ENCODE data around the gene SND1. TPM values are rescaled to one million over a fixed set of nuclear protein-coding genes. Genes with fewer than 3 reads are reported as not detected.

Gene SND1
- total and polyA plus RNA-seq, 4 donors = 50.3 to 150 (median 105) TPM

- Histone ChIP-seq H3K36me3 (ENCODE audit: control insufficient read depth in 1 of 2, insufficient read depth in 2 of 2, low read length in 1 of 2) (peaks cover 0 to 11% of the 10 kb centered on the region in 2 donors), H3K9me3 (ENCODE audit: control insufficient read depth, low read length) (no peaks in the 10 kb centered on the region), H3K4me1 (ENCODE audit: control insufficient read depth in 1 of 2, insufficient read depth in 2 of 2, low read length in 2 of 2) (no peaks in the 10 kb centered on the region), H3K4me3 (ENCODE audit: low read length in 2 of 2) (no peak overlapping the region), H3K27me3 (ENCODE audit: control insufficient read depth in 1 of 2, insufficient read depth in 2 of 2, low read length in 1 of 2) (no peaks in the 10 kb centered on the region), H3K27ac (ENCODE audit: low read depth in 1 of 2, low read length in 2 of 2) (no peak overlapping the region)
- ATAC-seq (ENCODE audit: low FRiP score) (no peak), DNase-seq (no peak)
- WGBS, 2 donors = 89 to 91% methylated on average over 11 of the region's 11 CpGs
- intact Hi-C loops (cut with DNase I) = no loop called here
Measured at GRCh38 chr7:128081351-128081750, 429.4 kb downstream of the SND1 start.

- no peaks in the 10 kb centered on the region for H3K27me3 ChIP-seq (ENCODE audit: control insufficient read depth in 1 of 2, insufficient read depth in 2 of 2, low read length in 1 of 2)
- DNase-seq (no peak), ATAC-seq (ENCODE audit: low FRiP score) (no peak)
- intact Hi-C loops (cut with DNase I) = no loop called here
- H3K27ac ChIP-seq (ENCODE audit: low read depth in 1 of 2, low read length in 2 of 2) = no peak overlapping the region
- H3K9me3 ChIP-seq (ENCODE audit: control insufficient read depth, low read length) = no peaks in the 10 kb centered on the region
- H3K4me1 ChIP-seq (ENCODE audit: control insufficient read depth in 1 of 2, insufficient read depth in 2 of 2, low read length in 2 of 2) = no peaks in the 10 kb centered on the region
- peaks cover 0 to 11% of the 10 kb centered on the region in 2 donors for H3K36me3 ChIP-seq (ENCODE audit: control insufficient read depth in 1 of 2, insufficient read depth in 2 of 2, low read length in 1 of 2)
- 86% methylated on average over 8 of the region's 8 CpGs for WGBS, 2 donors
- no peak overlapping the region for H3K4me3 ChIP-seq (ENCODE audit: low read length in 2 of 2)
Measured at GRCh38 chr7:128081808-128082207, 429.8 kb downstream of the SND1 start.

- intact Hi-C loops (cut with DNase I) = no loop called here
- no peaks in the 10 kb centered on the region for H3K4me1 ChIP-seq (ENCODE audit: control insufficient read depth in 1 of 2, insufficient read depth in 2 of 2, low read length in 2 of 2)
- no peaks in the 10 kb centered on the region for H3K9me3 ChIP-seq (ENCODE audit: control insufficient read depth, low read length)
- peaks cover 0 to 11% of the 10 kb centered on the region in 2 donors for H3K36me3 ChIP-seq (ENCODE audit: control insufficient read depth in 1 of 2, insufficient read depth in 2 of 2, low read length in 1 of 2)
- no peak for ATAC-seq (ENCODE audit: low FRiP score)
- 72% methylated on average over 8 of the region's 8 CpGs for WGBS, 2 donors
- H3K27me3 ChIP-seq (ENCODE audit: control insufficient read depth in 1 of 2, insufficient read depth in 2 of 2, low read length in 1 of 2) = no peaks in the 10 kb centered on the region
- no peak overlapping the region for H3K27ac ChIP-seq (ENCODE audit: low read depth in 1 of 2, low read length in 2 of 2)
- H3K4me3 ChIP-seq (ENCODE audit: low read length in 2 of 2) = no peak overlapping the region
- no peak for DNase-seq
Measured at GRCh38 chr7:128082431-128082830, 430.4 kb downstream of the SND1 start.

GRCh38 chr7:128084896-128085608 lies 433.1 kb downstream of the SND1 start:
- Histone ChIP-seq H3K27ac (ENCODE audit: low read depth in 1 of 2, low read length in 2 of 2) (no peak overlapping the region), H3K36me3 (ENCODE audit: control insufficient read depth in 1 of 2, insufficient read depth in 2 of 2, low read length in 1 of 2) (peaks cover 0 to 16% of the 10 kb centered on the region in 2 donors), H3K27me3 (ENCODE audit: control insufficient read depth in 1 of 2, insufficient read depth in 2 of 2, low read length in 1 of 2) (no peaks in the 10 kb centered on the region), H3K4me1 (ENCODE audit: control insufficient read depth in 1 of 2, insufficient read depth in 2 of 2, low read length in 2 of 2) (no peaks in the 10 kb centered on the region), H3K9me3 (ENCODE audit: control insufficient read depth, low read length) (no peaks in the 10 kb centered on the region), H3K4me3 (ENCODE audit: low read length in 2 of 2) (no peak overlapping the region)
- DNase-seq (no peak), ATAC-seq (ENCODE audit: low FRiP score) (no peak)
- WGBS, 2 donors = 65 to 69% methylated on average over 10 of the region's 10 CpGs
- intact Hi-C loops (cut with DNase I) = no loop called here

- Histone ChIP-seq H3K4me1 (ENCODE audit: control insufficient read depth in 1 of 2, insufficient read depth in 2 of 2, low read length in 2 of 2) (no peaks in the 10 kb centered on the region), H3K27ac (ENCODE audit: low read depth in 1 of 2, low read length in 2 of 2) (no peak overlapping the region), H3K36me3 (ENCODE audit: control insufficient read depth in 1 of 2, insufficient read depth in 2 of 2, low read length in 1 of 2) (peaks cover 2 to 14% of the 10 kb centered on the region in 2 donors), H3K27me3 (ENCODE audit: control insufficient read depth in 1 of 2, insufficient read depth in 2 of 2, low read length in 1 of 2) (no peaks in the 10 kb centered on the region), H3K4me3 (ENCODE audit: low read length in 2 of 2) (no peak overlapping the region), H3K9me3 (ENCODE audit: control insufficient read depth, low read length) (no peaks in the 10 kb centered on the region)
- ATAC-seq (ENCODE audit: low FRiP score) = no peak
- no peak for DNase-seq
- intact Hi-C loops (cut with DNase I) = no loop called here
- WGBS, 2 donors = 88 to 89% methylated on average over 10 of the region's 10 CpGs
Measured at GRCh38 chr7:128090492-128090891, 438.5 kb downstream of the SND1 start.

GRCh38 chr7:128091106-128091505 lies 439.1 kb downstream of the SND1 start:
- intact Hi-C loops (cut with DNase I) = no loop called here
- H3K4me3 ChIP-seq (ENCODE audit: low read length in 2 of 2) = no peak overlapping the region
- ATAC-seq (ENCODE audit: low FRiP score) (no peak), DNase-seq (no peak)
- H3K36me3 ChIP-seq (ENCODE audit: control insufficient read depth in 1 of 2, insufficient read depth in 2 of 2, low read length in 1 of 2) = peaks cover 2 to 13% of the 10 kb centered on the region in 2 donors
- H3K27me3 ChIP-seq (ENCODE audit: control insufficient read depth in 1 of 2, insufficient read depth in 2 of 2, low read length in 1 of 2) = no peaks in the 10 kb centered on the region
- no peaks in the 10 kb centered on the region for H3K9me3 ChIP-seq (ENCODE audit: control insufficient read depth, low read length)
- no peak overlapping the region for H3K27ac ChIP-seq (ENCODE audit: low read depth in 1 of 2, low read length in 2 of 2)
- H3K4me1 ChIP-seq (ENCODE audit: control insufficient read depth in 1 of 2, insufficient read depth in 2 of 2, low read length in 2 of 2) = no peaks in the 10 kb centered on the region
- WGBS, 2 donors = 38 to 44% methylated on average over 3 of the region's 3 CpGs

GRCh38 chr7:128092221-128092620 lies 440.2 kb downstream of the SND1 start:
- H3K4me1 ChIP-seq (ENCODE audit: control insufficient read depth in 1 of 2, insufficient read depth in 2 of 2, low read length in 2 of 2) = no peaks in the 10 kb centered on the region
- ATAC-seq (ENCODE audit: low FRiP score) (no peak), DNase-seq (no peak)
- H3K27ac ChIP-seq (ENCODE audit: low read depth in 1 of 2, low read length in 2 of 2) = no peak overlapping the region
- 36 to 55% methylated on average over 5 of the region's 5 CpGs for WGBS, 2 donors
- H3K36me3 ChIP-seq (ENCODE audit: control insufficient read depth in 1 of 2, insufficient read depth in 2 of 2, low read length in 1 of 2) = peaks cover 2 to 13% of the 10 kb centered on the region in 2 donors
- H3K4me3 ChIP-seq (ENCODE audit: low read length in 2 of 2) = no peak overlapping the region
- H3K27me3 ChIP-seq (ENCODE audit: control insufficient read depth in 1 of 2, insufficient read depth in 2 of 2, low read length in 1 of 2) = no peaks in the 10 kb centered on the region
- H3K9me3 ChIP-seq (ENCODE audit: control insufficient read depth, low read length) = no peaks in the 10 kb centered on the region
- intact Hi-C loops (cut with DNase I) = no loop called here

GRCh38 chr7:128093614-128094570 lies 441.9 kb downstream of the SND1 start:
- Histone ChIP-seq H3K4me1 (ENCODE audit: control insufficient read depth in 1 of 2, insufficient read depth in 2 of 2, low read length in 2 of 2) (no peaks in the 10 kb centered on the region), H3K4me3 (ENCODE audit: low read length in 2 of 2) (no peak overlapping the region), H3K36me3 (ENCODE audit: control insufficient read depth in 1 of 2, insufficient read depth in 2 of 2, low read length in 1 of 2) (peaks cover 2 to 13% of the 10 kb centered on the region in 2 donors), H3K27ac (ENCODE audit: low read depth in 1 of 2, low read length in 2 of 2) (no peak overlapping the region), H3K27me3 (ENCODE audit: control insufficient read depth in 1 of 2, insufficient read depth in 2 of 2, low read length in 1 of 2) (no peaks in the 10 kb centered on the region), H3K9me3 (ENCODE audit: control insufficient read depth, low read length) (no peaks in the 10 kb centered on the region)
- no peak for DNase-seq
- intact Hi-C loops (cut with DNase I) = no loop called here
- WGBS, 2 donors = 87 to 88% methylated on average over 14 of the region's 14 CpGs
- no peak for ATAC-seq (ENCODE audit: low FRiP score)
